TTC549 (cell line): Measurements from ENCODE around the gene HS3ST6.
"Not testable (repeated sequence)": the region's sequence is repeated elsewhere in the genome, so short reads cannot be mapped to it uniquely, and the experiment has no call there.

Experiments used
- FAIRE-seq: peaks from 2 replicates; lab custom pipeline; 2012; peaks lifted over from hg19 to GRCh38; lab: Jason Lieb, UNC

The HS3ST6 gene

GRCh38 chr16:1907226-1907860 is 10.9 kb downstream of the HS3ST6 start:
- FAIRE-seq = no peak

DNA sequence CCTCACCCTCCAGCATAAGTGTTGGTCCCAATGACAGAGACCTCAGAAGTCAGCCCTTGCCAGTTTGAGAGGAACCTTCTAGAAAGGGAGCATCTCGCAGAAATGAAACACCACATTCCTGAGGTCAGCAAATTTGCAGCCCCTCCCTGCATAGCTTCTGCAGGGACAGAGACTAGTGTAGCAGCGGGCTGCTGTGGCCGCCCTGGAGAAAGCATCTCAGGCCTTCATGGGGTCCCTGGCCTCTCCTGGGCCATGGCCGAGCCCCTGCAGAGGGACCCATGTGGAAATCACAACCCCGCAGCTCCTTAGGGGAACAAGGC is 11.4 kb downstream of the HS3ST6 start:
- FAIRE-seq = no peak

- no peak for FAIRE-seq
Measured at GRCh38 chr16:1906055-1906845, 12.0 kb downstream of the HS3ST6 start.

DNA sequence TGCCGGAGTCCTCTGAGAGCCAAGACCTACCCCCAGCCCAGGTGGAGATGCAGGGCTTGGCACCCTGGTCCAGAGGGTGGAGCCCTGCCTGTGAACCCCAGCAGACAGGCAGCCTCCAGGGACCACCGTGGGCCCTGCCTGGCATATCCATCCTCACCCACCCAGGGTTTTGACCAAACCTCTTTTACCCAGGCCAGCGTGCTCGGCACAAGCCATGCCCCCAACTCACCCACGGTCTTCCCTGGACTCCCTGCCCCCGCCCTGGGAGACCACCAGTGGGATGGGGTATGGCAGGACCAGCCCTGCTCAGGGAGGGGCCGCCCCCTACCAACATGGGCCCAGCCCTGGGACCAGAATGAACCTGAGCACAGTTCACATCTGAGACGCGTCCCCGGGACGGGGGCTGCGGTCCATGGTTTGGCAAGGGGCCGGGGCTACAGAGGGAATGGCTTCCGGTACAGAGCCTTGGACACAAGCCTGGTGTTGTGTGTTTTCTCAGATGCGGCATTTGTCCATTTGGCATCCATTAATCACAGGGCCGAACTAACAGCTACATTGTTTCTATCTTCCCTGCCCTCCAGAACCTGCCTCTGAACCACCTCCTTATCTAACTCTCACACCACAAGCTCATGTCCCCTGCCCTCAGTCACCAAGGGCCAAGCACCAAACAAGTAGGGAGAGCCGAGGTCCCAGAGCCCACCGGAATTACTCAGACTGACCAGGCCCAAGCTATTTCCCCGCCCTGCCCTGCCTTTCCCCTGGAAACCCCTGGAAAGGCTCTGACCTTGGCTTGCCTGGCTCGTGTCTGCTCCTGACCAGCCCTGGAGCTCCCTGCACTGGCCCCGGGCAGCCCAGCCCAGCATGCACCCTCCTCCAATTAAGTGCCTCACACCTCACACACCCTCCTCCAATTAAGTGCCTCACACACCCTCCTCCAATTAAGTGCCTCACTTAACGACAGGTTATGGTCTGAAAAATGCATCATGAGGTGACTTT is 14.1 kb downstream of the HS3ST6 start:
- no peak for FAIRE-seq

DNA sequence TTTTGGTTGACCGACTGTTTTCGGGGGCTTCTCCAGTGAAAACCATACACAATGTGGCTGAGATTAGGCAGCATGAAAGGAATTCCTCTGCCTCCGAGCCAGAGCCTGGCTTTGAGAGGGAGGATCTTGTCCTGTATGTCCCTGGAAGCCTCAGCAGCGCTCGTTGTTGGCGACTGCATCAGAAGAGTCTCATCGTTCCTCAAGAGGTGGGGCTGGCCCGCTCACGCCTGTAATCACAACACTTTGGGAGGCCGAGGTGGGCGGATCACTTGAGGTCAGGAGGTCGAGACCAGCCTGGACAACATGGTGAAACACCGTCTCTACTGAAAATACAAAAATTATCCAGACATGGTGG is 15.0 kb downstream of the HS3ST6 start:
- FAIRE-seq = no peak

GRCh38 chr16:1902547-1903219 is 15.5 kb downstream of the HS3ST6 start:
- no peak for FAIRE-seq

- no peak for FAIRE-seq
Measured at GRCh38 chr16:1900452-1900774, 17.8 kb downstream of the HS3ST6 start.

DNA sequence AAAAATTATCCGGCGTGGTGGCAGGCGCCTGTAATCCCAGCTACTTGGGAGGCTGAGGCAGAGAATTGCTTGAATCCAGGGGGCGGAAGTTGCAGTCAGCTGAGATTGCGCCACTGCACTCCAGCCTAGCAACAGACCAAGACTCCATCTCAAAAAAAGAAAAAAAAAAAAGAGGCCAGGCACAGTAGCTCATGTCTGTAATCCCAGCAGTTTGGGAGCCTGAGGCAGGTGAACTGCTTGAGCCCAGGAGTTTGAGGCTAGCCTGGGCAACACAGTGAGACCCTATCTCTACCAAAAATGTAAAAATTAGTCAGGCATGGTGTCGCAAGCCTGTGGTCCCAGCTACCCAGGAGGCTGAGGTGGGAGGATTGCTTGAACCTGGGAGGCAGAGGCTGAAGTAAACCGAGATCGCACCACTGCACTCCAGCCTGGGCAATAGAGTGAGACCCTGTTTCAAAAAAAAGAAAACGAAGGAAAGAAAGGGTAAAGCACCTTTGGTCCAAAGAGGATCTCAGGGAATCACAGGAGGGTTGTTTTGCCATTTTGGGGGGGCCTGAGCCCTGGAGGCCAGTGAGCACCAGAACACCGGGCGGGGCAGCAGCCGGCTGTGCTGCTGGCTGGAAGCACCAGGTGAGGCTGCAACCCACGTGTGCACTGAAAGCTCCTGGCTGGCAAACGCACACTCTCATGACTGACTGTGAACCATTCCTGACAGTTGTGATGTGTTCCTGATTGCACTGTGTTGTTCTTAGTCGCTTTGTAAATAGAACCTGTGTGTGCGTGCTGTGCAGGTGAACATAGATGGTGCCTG is 18.4 kb downstream of the HS3ST6 start:
- no peak for FAIRE-seq

DNA sequence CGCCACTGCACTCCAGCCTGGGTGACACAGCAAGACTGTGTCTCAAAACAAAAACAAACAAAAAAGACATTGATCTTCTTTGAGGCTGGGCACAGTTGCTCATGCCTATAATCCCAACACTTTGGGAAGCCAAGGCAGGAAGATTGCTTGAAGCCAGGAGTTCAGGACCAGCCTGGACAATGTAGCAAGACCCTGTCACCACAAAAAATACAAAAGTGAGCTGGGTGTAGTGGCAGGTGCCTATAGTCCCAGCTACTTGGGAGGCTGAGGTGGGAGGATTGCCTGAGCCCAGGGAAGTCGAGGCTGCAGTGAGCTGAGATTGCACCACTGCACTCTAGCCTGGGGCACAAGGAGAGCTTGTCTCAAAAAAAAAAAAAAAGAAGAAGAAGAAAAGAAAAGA is 20.5 kb downstream of the HS3ST6 start:
- not testable (repeated sequence) for FAIRE-seq

GRCh38 chr16:1895949-1896675 is 22.1 kb downstream of the HS3ST6 start:
- no peak for FAIRE-seq

DNA sequence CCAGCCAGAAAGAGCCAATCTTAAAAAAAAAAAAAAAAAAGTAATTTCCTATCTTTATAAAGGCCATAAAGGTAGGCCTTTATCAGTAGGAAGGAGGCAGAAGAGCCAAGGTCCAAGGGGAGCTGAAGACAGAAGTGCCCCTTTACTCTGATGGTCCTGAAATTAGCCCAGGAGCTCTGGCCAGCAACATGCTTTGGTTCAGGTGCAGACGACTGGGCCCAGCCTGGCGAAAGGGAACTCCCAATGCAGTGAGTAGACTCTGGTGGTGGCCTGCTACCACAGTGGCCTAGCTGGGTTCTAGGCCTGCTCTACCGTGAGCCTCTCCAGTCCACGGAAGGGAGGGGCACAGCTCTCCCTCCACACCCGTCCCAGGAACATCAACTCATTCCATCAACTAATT is 23.1 kb downstream of the HS3ST6 start:
- no peak for FAIRE-seq

DNA sequence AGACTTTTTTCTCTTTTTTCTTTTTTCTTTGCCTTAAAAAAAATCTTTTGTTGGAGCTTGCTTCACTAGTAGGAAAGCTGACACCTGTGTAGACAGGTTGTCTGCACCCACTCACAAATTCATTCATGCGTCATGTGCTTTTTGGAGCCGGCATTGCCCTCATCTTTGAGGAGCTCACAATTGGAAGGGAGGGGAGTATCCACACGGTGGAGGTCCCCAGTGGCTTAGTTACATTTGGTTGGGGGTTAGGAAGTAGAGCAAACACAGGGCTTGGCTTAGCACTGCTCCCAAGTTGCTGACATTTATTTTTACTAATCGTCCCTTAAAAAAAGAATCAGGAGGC is 27.5 kb downstream of the HS3ST6 start:
- no peak for FAIRE-seq

DNA sequence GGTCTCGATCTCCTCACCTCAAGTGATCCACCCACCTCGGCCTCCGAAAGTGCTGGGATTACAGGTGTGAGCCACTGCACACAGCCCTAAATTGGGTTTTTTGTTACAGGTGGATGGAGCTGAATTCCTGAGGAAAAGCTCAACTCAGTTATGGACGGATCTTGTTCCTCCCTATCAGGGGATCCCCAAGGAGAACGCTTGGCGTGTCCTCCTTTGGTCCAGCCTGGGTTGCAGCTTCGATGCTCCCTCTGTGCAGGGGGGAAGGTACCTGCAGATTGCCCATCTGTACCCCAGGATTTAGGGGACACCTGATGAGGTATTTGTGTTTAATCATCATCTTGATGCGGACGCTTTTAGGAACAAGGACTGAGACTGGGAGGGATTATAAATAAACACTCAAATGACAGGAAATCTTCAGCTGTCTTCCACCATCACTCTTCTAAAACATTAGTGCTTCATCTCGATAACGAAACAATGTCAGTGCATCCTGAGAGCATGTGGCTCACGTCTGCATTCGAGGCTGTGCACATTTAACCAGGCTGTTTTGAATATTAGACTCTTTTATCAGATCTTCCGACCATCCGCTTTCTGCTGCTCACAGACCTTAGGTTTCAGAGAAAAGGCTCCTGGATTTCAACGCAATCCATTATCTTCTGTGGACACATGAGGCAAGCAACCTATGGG is 28.0 kb downstream of the HS3ST6 start:
- no peak for FAIRE-seq

DNA sequence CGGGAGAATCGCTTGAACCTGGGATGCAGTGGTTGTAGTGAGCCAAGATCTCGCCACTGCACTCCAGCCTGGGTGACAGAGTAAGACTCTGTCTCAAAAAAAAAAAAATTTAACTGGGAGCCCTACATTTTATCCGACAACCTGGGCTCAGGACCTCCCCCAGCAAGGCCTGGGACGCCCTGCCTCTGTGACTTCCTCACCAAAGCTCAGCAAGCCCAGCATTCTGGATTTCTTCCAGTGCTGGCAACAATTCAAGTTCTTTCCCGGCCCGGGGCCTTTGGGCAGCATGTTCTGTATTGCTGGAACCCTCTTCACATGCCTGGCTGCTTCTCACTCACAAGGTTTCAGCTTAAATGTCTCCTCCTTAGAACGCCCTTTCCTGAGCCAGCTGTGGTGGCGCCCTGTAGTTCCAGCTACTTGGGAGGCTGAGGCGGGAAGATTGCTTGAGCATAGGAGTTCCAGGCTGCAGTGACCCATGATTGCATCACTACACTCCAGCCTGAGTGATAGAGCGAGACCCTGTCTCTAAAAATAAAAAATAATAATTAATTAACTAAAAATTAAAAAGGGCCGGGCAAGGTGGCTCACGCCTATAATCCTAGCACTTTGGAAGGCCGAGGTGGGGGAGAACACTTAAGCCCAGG is 30.4 kb downstream of the HS3ST6 start:
- FAIRE-seq = no peak

DNA sequence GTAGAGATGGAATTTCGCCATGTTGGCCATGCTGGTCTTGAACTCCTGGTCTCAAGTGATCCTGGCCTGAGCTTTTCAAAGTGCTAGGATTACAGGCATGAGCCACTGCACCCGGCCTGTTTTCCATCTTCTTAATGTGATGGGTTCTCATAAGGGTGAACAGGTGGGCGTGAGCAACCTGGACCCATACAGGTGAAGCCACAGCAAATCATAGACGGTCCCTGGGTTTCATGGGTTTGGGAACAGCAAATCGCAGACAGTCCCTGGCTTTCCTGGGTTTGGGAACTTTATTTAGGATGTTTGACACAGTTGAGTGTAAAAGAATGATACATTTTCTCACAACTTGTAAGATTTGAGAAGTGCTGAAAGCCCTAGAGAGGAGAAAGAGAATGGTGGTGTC is 33.3 kb downstream of the HS3ST6 start:
- FAIRE-seq = no peak

GRCh38 chr16:1884155-1884760 is 34.0 kb downstream of the HS3ST6 start:
- FAIRE-seq = no peak

DNA sequence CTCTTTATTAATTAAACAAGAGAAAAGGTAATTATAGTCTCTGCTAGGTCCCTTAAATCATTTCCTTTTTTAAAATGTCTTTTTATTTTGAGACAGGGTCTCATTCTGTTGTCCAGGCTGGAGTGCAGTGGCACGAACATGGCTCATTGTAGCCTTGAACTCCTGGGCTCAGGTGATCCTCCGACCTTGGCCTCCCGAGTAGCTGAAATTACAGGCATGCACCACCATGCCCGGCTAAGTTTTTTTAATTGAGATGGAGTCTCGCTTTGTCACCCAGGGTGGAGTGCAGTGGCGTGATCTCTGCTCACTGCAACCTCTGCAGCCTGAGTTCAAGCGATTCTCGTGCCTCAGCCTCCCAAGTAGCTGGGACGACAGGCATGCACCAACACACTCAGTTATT is 37.0 kb downstream of the HS3ST6 start:
- not testable (repeated sequence) for FAIRE-seq

DNA sequence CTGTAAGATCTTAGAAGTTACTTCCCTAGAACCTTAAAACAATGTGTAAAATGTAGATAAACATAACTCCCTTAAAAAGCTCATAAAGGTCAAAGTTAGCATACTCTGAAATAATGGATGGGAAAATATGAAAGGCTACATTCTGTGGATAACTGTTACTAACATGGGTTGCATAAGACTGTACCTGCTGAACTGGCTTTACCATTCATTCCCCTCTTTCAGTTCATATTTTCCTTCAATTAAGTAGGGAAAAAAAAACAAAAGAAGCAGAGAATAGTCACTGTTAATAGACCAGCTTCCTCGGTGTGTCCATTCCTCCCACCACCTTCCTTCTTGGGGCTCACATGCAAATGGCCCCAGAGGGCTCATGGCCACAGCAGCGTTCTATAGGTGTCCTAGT is 38.7 kb downstream of the HS3ST6 start:
- FAIRE-seq = no peak

DNA sequence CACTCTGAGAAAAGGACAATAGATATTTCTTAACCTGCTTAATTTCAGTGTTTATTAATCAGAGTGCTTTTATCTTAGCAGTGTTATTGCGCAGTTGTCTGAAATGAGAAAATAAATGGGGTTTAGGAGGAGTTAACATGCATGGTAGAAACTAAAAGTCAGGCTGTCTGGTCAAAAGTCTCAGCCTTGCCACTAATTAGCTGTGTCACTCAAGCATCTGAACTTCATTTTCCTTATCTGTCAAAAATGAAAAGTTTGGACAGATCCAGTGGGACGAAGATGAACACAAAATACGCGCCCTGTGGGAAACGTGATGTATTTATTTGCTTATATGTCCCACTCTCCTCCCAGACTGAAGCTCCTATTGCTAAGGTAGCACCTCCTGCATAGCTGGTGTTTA is 40.0 kb downstream of the HS3ST6 start:
- no peak for FAIRE-seq

DNA sequence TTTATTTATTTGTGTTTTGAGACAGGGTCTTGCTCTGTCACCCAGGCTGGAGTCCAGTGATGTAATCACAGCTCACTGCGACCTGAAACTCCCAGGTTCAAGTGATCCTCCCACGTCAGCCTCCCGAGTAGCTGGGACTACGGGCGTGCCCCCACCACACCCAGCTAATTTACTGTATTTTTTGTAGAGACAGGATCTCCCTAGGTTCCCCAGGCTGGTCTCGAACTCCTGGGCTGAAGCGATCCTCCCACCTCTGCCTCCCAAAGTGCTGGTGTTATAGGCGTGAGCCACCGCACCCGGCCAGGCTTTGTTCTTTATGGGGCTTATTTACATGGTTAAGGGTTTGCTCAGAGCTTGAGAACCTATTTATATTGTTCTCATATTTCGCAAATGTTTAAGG is 40.4 kb downstream of the HS3ST6 start:
- no peak for FAIRE-seq
